Endothelial cell of umbilical vein (primary cell): ENCODE results near the gene ICE1. TPM values are rescaled to one million over a fixed set of nuclear protein-coding genes. Genes with fewer than 3 reads are reported as not detected.

ENCODE experiments used
- BruUV-seq: library from RNA; stranded (reverse); fragments of 400-500 nt; replicated peaks from 2 replicates; lab custom pipeline; 2021; lab: Mats Ljungman, UMichigan
- CTCF ChIA-PET: fragments of 300-600, 350-600 bp; sonication (Branson Sonifier 250); formaldehyde crosslinking; loops from one replicate; lab custom pipeline; 2021; ENCODE audit warnings: antibody characterized with exemption, inconsistent platforms; lab: Charles Lee
- POLR2A ChIA-PET: fragments of 300-600, 350-600 bp; sonication (Branson Sonifier 250); formaldehyde crosslinking; loops from one replicate; lab custom pipeline; 2021; ENCODE audit warnings: antibody characterized with exemption, inconsistent platforms; lab: Charles Lee
- DNase-seq: peaks from one replicate; pipeline ENCODE4 v3.0.0-alpha.2; 2011; ENCODE audit warnings: low read depth, low spot score
- FAIRE-seq: peaks from 2 replicates; lab custom pipeline; 2011; peaks lifted over from hg19 to GRCh38; lab: Jason Lieb, UNC
- H2AFZ ChIP-seq: 2 replicates; pipeline ENCODE4 v1.6.0; 2012; ENCODE audit warnings: low read depth, low read length, control low read depth, inconsistent platforms
- H3K27ac ChIP-seq: 2 replicates; pipeline ENCODE4 v1.5.1; 2011; ENCODE audit warnings: low read depth, mild to moderate bottlenecking, control low read depth, low read length, moderate library complexity; ENCODE audit not compliant: insufficient read depth
- H3K27me3 ChIP-seq, 2 experiments: 2 replicates each; pipeline versions ENCODE4 v1.6.0 to v1.6.1; 2011; ENCODE audit warnings: low read length in 2 of 2, mixed read lengths in 1 of 2; ENCODE audit not compliant: control insufficient read depth in 2 of 2, insufficient read depth in 2 of 2
- H3K36me3 ChIP-seq, 2 experiments: 2 replicates in 1 of 2; 3 replicates in 1 of 2; pipeline ENCODE4 v1.5.1; 2011; ENCODE audit warnings: low read length in 2 of 2, mild to moderate bottlenecking in 1 of 2, moderate library complexity in 1 of 2; ENCODE audit not compliant: control insufficient read depth in 2 of 2, insufficient read depth in 2 of 2; ENCODE audit errors: extremely low read depth in 1 of 2
- H3K4me1 ChIP-seq: 3 replicates; pipeline ENCODE4 v1.5.1; 2011; ENCODE audit warnings: mild to moderate bottlenecking, low read length; ENCODE audit not compliant: control insufficient read depth, insufficient read depth; ENCODE audit errors: extremely low read depth
- H3K4me2 ChIP-seq: 2 replicates; pipeline ENCODE4 v1.6.1; 2011; ENCODE audit warnings: low read length, control low read depth, mixed read lengths; ENCODE audit not compliant: insufficient read depth
- H3K4me3 ChIP-seq, 3 experiments: fragments of 200-600 bp in 1 of 3; sonication (generic), shearing (Covaris generic) in 1 of 3; replicated peaks in 1 of 3; 2 replicates each; pipeline ENCODE4 v1.5.1; 2011 to 2016; ENCODE audit warnings: control low read depth in 3 of 3, low read length in 3 of 3, mild to moderate bottlenecking in 2 of 3, inconsistent platforms in 1 of 3, low read depth in 1 of 3, moderate library complexity in 1 of 3; ENCODE audit not compliant: insufficient read depth in 1 of 3
- H3K79me2 ChIP-seq: 2 replicates; pipeline ENCODE4 v1.6.0; 2012; ENCODE audit warnings: low read length, inconsistent platforms; ENCODE audit not compliant: control insufficient read depth, insufficient read depth
- H3K9ac ChIP-seq: replicated peaks from 2 replicates; pipeline ENCODE3; 2011; ENCODE audit warnings: low read length, control low read depth; ENCODE audit not compliant: insufficient read depth; ENCODE audit errors: extremely low read depth
- H3K9me1 ChIP-seq: replicated peaks from 3 replicates; pipeline ENCODE4 v1.6.0; 2011; ENCODE audit warnings: mild to moderate bottlenecking, low read length; ENCODE audit not compliant: control insufficient read depth, insufficient read depth; ENCODE audit errors: extremely low read depth
- H3K9me3 ChIP-seq: replicated peaks from 2 replicates; pipeline ENCODE4 v1.5.1; 2012; ENCODE audit warnings: low read length, inconsistent platforms; ENCODE audit not compliant: control insufficient read depth, insufficient read depth
- H4K20me1 ChIP-seq: replicated peaks from 2 replicates; pipeline ENCODE3; 2011; ENCODE audit warnings: mild to moderate bottlenecking, low read length; ENCODE audit not compliant: control insufficient read depth, insufficient read depth; ENCODE audit errors: extremely low read depth
- CTCF ChIP-seq, 2 donors: IDR thresholded peaks; 1 replicate in 1 of 2; 2 replicates in 1 of 2; pipeline ENCODE4 v1.5.1; 2011; ENCODE audit warnings: low read length in 2 of 2, mild to moderate bottlenecking in 2 of 2, moderate library complexity in 2 of 2, control low read depth in 1 of 2, inconsistent platforms in 1 of 2, low read depth in 1 of 2; ENCODE audit not compliant: insufficient read depth in 1 of 2; ENCODE audit errors: extremely low read depth in 1 of 2
- EZH2 ChIP-seq: IDR thresholded peaks from 2 replicates; pipeline ENCODE4 v1.6.1; 2012; ENCODE audit warnings: borderline replicate concordance, low read depth, mild to moderate bottlenecking, moderate library complexity, low read length, inconsistent platforms; ENCODE audit not compliant: severe bottlenecking
- FOS ChIP-seq: IDR thresholded peaks from 2 replicates; pipeline ENCODE4 v1.6.1; 2011; ENCODE audit warnings: mild to moderate bottlenecking, low read length, moderate library complexity, borderline replicate concordance; ENCODE audit not compliant: insufficient read depth
- GATA2 ChIP-seq: IDR thresholded peaks from 2 replicates; pipeline ENCODE4 v1.7.0; 2011; ENCODE audit warnings: low read depth, mild to moderate bottlenecking, moderate library complexity, mixed read lengths, low read length; ENCODE audit not compliant: insufficient read length, insufficient read depth
- JUN ChIP-seq: IDR thresholded peaks from 2 replicates; pipeline ENCODE4 v1.6.1; 2011; ENCODE audit warnings: borderline replicate concordance, low read depth; ENCODE audit not compliant: insufficient read length, insufficient read depth
- MYC ChIP-seq: IDR thresholded peaks from one replicate; pipeline ENCODE4 v1.6.1; 2011; ENCODE audit warnings: mild to moderate bottlenecking, low read depth, low read length
- POLR2A ChIP-seq: IDR thresholded peaks from 2 replicates; pipeline ENCODE4 v1.6.1; 2012; ENCODE audit warnings: low read depth, mild to moderate bottlenecking, control low read depth, low read length
- POLR2AphosphoS5 ChIP-seq: IDR thresholded peaks from 2 replicates; pipeline ENCODE4 v1.6.1; 2012; ENCODE audit warnings: low read depth, mild to moderate bottlenecking, control low read depth, low read length, moderate library complexity; ENCODE audit not compliant: insufficient read depth
- dilution Hi-C: fragments of 300-500 bp; cut with MboI; formaldehyde crosslinking; loops from one replicate; pipeline ENCODE4 v1.15.0; 2019; ENCODE audit warnings: low sequenced_read_pairs; ENCODE audit not compliant: extremely low pct_ligation_motif_present
- intact Hi-C: fragments of 100-400 bp; cut with micrococcal nuclease; formaldehyde crosslinking; loops from one replicate; pipeline ENCODE4 v1.10.0; 2022
- polyA plus RNA-seq, 4 experiments: library from polyadenylated mRNA; depleted of rRNA in 3 of 4; stranded (reverse) in 3 of 4; unstranded in 1 of 4; fragments of >200 nt; gene quantifications; 2 replicates each; pipeline versions ENCODE4 v1.2.1 to v1.2.3, GENCODE V29; 2011 to 2012; ENCODE audit warnings: missing spikeins in 1 of 4
- total RNA-seq: library from RNA; stranded (reverse); gene quantifications from 2 replicates; pipeline ENCODE4 v1.2.3, GENCODE V29; 2021
- TF ChIP-seq, protein P1 (sequence below): IDR thresholded peaks from 2 replicates; pipeline ENCODE4 v1.6.1; 2011; ENCODE audit not compliant: insufficient read depth, insufficient read length

The ICE1 gene
- total and polyA plus RNA-seq, 2 donors (not counting 3 experiments of a cell fraction or from before 2014, with no cell fraction given) = 8.8 to 29.1 TPM

DNA sequence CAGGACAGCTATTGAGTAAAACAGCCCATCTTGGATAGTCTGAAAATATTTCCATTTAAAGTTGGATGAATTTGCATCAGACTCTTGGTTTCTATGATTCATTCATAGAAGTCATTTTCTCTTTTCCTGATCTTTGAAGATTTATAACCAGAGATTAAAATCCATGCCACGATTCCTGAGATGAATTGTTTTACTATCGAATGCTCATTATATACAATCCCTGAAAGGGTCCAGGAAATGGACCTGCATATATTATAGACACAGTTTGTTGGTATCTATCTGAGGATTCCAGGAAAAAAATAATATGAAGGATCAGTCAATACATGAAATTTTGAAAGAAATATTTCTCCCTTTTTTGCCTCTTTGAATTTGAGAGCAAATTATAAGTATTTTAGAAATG lies 99.0 kb downstream of the ICE1 start:
- Histone ChIP-seq H2AFZ (no peak overlapping the region), H3K27ac (no peak overlapping the region), H3K4me1 (no peaks in the 10 kb centered on the region), H3K4me2 (no peak overlapping the region), H3K27me3 (no peaks in the 10 kb centered on the region), H3K4me3 (no peak overlapping the region), H3K9me3 (no peaks in the 10 kb centered on the region), H3K9me1 (no peaks in the 10 kb centered on the region), H3K79me2 (no peaks in the 10 kb centered on the region), H3K36me3 (no peaks in the 10 kb centered on the region), H3K9ac (no peak overlapping the region), H4K20me1 (no peaks in the 10 kb centered on the region)
- FAIRE-seq (no peak), DNase-seq (no peak)
- POLR2A ChIA-PET = no interaction called here
- TF ChIP-seq EZH2 (no peak), CTCF (IDR thresholded peaks at IDR 0.05; ENCODE audit: extremely low read depth in 1 of 2, insufficient read depth in 1 of 2, low read depth in 1 of 2, low read length in 2 of 2) (no peak), GATA2 (no peak), POLR2AphosphoS5 (no peak), MYC (no peak), JUN (no peak), FOS (no peak), POLR2A (no peak)
- TF ChIP-seq, protein P1, sequence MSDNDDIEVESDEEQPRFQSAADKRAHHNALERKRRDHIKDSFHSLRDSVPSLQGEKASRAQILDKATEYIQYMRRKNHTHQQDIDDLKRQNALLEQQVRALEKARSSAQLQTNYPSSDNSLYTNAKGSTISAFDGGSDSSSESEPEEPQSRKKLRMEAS = no peak
- CTCF ChIA-PET = no interaction called here
- intact Hi-C loops (no loop called here), dilution Hi-C loops (no loop called here)
- BruUV-seq = no TSS peak
